NOMO-1 treated with dmso at 0.1 percent for 144 hours (cell line): Measurements from ENCODE around the gene ATG16L1.
A peak's percentile ranks its signal among the peaks of the same experiment; 100 is the strongest.
"Not testable (repeated sequence)": the region's sequence is repeated elsewhere in the genome, so short reads cannot be mapped to it uniquely, and the experiment has no call there.

Experiments used
- DNase-seq: peaks from one replicate; lab custom pipeline; 2025; ENCODE audit not compliant: unreplicated experiment; lab: John Stamatoyannopoulos, UW

The ATG16L1 gene

DNA sequence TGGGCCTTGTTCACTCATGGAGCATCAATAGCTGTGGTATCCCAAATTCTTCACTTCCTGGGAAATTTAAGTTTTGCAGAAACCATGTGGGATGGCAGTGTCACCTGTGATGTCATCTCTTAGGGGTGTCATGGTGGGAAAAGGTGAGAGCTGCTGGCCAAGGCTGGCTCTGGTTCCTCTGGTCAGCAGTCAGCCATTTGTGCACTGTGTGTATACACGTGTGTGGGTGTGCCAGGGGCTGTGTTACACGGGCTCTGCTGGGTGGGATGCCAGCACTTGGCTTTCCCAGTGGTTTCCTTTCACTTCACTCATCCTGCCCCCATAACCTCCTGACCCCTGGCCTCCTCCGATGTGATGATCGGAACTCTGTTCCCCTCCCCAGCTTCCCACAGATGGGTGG, 77.4 kb downstream of the ATG16L1 start:
- DNase-seq, result no peak

- DNase-seq, result no peak
Measured at GRCh38 chr2:233329489-233330135, 78.1 kb downstream of the ATG16L1 start.

DNA sequence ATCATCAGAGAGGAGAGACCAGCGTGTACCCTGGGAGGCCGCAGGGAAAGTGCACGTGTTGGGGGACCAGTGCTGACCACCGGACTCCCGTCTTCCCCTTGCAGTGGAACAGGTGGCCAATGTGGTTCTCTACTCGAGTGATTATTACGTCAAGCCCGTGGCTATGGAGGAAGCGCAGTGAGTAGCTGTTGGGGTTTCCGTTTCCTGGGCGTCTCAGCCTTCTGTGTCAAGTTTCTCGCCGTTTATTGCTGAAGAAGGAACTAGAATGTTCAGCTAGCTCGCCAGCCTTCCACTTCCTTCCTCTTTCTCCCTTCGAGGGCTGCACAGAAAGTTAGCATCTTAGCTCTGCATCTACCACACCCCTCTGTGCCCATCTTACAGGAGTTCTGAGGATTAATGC, 80.1 kb downstream of the ATG16L1 start:
- peak; percentile 98 for DNase-seq

DNA sequence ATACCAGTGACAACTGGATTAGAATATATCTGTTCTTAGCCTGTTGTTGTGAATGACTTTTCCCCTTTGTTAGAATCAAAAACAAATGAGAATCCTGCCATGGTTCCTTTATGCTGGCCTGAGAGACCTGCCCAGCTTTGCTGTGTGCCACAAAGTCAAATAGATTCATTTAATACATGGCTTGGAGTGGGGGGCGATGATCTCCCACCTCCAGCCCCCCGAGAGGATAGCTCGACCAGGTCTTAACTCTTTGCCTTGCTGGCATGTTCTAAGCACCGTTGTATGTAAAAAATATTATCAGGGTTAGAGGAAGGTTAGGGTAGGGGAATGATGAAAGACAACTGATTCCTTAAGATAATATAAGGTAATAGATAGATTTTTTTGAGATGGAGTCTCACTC, 80.7 kb downstream of the ATG16L1 start:
- DNase-seq, result no peak

GRCh38 chr2:233334915-233335314, 83.4 kb downstream of the ATG16L1 start:
- no peak for DNase-seq

DNA sequence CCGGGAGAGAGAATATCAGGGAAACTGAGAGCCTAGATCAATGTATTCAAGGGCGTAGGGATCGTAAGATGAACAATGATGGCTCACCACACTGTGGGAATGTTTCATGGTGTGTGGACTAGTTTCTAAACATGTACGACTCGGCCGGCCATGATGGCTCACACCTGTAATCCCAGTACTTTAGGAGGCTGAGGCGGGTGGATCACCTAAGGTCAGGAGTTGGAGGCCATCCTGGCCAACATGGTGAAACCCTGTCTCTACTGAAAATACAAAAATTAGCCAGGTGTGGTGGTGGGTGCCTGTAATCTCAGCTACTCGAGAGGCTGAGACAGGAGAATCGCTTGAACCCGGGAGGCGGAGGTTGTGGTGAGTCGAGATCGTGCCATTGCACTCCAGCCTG, 84.6 kb downstream of the ATG16L1 start:
- not testable (repeated sequence) for DNase-seq

GRCh38 chr2:233336541-233336940, 85.1 kb downstream of the ATG16L1 start:
- no peak for DNase-seq

DNA sequence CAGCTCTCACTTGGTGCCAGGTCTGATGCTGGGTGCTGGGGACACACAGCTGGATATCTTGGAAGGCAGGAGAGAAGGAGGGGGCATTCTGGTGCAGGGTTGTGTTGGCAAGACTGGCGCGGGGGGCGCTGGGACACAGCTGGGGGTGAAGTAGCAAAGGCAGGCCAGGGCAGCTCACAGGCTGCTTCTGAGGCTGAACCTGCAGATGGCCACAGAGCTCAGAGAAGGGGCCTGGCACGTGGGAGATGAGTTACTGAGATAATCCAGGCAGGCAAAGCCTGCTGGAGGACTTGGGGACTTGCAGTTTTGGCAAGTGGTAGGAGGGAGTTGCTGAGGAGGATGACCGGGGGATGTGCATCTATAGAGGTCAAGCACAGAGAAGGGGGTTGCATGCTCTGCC, 86.6 kb downstream of the ATG16L1 start:
- DNase-seq, result no peak

DNA sequence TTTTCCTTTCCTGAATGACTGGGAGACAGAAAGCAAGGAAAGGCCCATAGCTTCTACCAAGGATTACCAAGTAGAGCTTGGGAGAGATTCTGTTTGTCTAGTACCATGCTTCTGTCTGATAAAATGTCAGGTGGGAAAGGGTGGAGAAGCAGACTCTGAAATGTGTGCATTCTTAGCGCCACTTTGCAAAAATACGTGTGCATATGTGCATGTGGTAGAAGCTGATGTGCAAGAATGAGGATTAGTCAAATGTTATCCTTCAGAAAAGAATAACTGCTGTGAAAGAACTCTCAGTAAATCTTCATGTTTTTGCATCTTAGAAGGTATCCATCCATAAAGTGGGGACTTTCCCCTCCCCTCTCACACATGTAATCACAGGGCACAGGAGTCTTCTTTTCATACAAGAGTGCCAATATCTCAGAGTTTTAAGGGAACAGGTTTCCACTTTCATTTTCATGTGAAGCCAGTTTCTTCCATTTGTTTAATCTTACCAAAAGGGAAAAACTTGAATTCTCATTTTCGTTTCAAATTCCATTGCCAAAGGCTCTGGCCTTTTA, 87.4 kb downstream of the ATG16L1 start:
- no peak for DNase-seq

GRCh38 chr2:233339427-233339826, 88.0 kb downstream of the ATG16L1 start:
- DNase-seq, result peak; percentile 20

DNA sequence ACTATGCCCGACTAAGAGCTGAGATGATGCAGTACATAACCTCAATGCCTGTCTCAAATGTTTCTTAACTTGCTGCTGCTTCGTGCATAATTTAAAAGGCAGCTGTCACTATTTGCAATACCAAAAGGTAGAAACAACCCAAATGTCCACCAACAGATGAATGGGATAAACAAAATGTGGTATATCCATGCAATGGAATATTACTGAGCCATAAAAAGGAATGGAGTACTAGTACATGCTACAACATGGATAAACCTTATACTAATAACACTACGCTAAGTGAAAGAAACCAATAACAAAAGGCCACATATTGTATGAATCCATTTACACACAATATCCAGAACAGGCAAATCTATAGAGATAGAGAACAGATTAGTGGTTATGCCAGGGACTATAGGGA, 89.8 kb downstream of the ATG16L1 start:
- no peak for DNase-seq

DNA sequence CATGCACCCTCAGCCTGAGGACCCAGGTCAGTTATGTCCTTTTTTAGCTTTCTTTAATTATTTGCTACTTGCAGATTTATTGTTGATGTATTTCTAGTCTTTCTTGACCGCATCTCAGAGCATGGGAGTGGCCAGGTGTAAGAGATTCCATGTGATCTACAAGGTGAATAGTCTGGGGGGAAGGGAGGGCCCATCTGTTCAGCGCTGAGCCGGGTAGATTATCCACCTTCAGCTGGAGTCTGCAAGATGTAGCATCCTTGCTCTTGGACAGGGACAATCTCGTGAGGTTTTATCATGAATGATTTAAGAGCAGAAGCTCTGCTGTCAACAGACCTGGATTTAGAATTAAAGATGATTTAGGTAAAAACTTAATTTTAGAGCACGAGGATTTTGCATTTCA, 90.8 kb downstream of the ATG16L1 start:
- DNase-seq, result no peak

- DNase-seq, result no peak
Measured at GRCh38 chr2:233343171-233343705, 91.8 kb downstream of the ATG16L1 start.
